CD1c-positive myeloid dendritic cell (primary cell): ENCODE data around the gene SNX33.
"Not testable (repeated sequence)": the region's sequence is repeated elsewhere in the genome, so short reads cannot be mapped to it uniquely, and the experiment has no call there.

ENCODE experiments used
- DNase-seq: peaks from one replicate; pipeline ENCODE4 v3.0.0-alpha.2; 2016; ENCODE audit errors: extremely low spot score

The SNX33 gene

GRCh38 chr15:75699961-75700874 is 52.5 kb downstream of the SNX33 start:
- DNase-seq: peak; percentile 65

DNA sequence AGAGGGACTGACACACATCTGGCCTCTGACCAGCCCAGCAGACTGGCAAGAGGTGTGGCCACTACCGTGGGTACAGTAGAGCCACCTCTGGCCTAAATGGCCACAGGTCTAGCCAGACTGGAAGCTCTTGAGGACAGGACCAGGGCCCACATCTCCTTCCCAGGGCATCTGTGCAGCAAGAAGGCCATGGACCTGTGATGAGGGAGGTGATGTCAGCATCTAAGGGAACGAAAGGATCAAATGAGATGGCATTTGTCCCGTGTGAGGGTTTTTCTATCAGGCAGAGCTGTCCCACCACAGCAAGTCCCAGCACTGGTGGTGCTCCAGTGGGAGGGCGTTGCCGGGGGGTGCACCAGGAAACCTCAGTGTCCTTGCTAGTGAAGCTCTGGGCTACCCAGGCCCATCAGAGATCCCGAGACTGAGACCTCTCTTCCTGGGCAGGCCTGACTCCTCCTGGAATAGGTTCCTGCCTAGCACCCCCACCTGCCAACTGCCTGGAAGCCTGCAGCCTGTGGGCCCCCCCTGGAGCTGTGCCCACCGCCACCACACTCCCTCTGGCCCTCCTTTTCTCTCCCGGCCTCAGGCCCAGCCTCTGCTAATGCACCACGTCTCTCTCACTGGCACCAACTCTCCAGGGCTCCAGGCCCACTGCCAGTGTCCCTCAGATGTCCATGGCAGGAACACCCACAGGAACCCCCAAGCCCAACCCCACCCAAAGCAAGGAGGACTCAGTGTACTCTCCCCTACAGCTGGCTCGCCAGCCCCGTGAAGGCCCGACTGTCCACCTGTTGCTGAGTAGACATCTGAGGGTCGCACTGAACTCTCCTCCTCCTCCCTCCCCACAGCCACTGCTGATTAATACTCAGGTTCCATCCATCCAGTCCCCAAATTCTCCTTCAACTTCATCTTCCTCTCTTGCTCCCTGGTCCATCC is 53.6 kb downstream of the SNX33 start:
- not testable (repeated sequence) for DNase-seq

- DNase-seq: no peak
Observed at GRCh38 chr15:75702436-75702835, 54.7 kb downstream of the SNX33 start.

- DNase-seq: not testable (repeated sequence)
Observed at GRCh38 chr15:75703440-75704262, 55.9 kb downstream of the SNX33 start.

DNA sequence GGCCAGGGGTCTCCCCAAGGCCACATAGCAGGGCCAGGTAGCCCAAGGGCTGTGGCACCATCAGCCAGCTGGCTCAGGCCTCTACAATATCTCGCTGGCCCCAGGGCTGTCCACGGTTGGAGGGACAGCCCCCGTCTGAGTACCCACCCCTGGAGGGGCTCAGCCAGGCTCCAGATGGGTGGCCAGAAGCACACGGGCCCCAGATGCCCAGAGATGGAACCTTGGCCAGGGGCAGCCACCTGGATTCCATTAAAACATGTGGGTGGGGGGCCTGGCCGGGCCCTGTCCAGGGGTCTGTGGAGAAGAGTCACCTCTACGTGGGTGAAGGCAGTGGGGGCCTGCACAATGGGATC is 56.5 kb downstream of the SNX33 start:
- DNase-seq: no peak

DNA sequence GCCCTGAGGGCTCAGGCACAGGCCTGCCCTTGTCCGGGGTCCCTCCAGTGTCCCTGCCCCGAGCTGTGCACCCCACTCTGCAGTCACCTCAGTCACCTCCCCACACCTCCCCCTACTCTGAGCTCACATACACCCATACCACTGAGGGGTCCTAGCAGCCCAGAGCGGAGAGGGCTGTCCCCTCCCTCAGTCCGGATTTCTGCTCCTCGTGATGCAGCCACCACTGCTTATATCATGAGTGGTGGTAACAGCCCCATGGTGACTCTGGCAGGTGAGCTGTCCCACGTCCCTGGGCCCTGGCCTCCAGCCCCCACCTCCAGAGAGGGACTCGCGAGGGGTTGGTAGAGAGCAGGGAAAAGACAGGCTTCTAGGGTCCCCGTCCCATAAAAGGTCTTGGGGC is 56.9 kb downstream of the SNX33 start:
- DNase-seq: no peak

DNA sequence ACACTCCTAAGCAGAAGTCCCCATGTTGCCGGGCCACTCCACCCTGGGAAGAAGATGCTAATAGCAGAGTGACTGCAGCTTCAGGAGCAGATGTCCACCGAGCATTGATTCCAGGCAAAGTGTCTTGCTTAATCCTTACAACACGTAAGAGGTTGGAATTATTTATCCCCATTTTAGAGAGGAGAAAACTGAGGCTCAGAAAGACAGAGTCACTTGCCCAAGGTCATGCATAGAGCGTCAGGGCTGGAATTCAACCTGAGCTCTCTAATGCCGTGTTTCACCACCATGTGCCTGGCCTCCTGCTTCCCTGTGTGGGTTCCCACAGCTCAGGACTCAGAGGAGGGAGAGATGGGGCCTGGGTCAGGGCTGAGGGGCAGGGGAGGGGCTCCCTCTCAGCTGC is 57.7 kb downstream of the SNX33 start:
- not testable (repeated sequence) for DNase-seq

DNA sequence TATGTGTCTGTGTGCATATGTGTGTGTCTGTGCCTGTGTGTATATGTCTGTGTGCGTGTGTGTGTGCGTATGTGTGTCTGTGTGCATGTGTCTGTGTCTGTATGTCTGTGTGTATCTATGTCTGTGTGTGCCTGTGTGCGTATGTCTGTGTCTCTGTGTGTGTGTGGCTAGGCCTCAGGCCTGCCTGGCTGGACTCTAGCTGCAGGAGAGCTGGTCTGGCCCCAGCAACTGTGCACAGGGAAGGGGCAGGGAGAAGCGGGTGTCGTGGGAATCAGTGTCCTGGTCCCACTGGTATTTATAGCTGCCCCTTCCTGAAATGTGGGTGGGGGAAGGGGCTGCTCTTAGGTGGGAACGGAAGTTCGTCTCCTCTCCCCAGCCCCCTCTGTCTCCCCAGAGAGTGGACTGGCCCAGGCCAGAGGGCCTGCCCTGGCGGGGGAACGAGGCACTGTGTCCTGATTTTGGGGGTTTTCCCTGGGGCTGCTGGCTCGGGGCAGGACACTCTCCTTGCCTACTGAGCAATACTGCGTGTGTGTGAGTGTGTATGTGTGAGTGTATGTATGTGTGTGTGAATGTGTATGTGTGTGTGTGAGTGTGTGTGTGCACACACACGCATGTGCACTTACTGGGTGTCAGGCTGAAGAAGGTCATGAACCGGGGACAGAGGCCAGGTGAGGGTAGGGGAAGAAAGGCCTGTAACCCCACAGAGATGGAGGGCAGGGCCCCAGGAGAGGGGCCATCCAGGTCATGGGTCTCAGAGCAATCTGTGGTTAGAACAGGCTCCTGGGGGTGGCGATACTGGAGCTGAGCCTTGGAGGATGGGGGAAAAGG is 58.4 kb downstream of the SNX33 start:
- no peak for DNase-seq

DNA sequence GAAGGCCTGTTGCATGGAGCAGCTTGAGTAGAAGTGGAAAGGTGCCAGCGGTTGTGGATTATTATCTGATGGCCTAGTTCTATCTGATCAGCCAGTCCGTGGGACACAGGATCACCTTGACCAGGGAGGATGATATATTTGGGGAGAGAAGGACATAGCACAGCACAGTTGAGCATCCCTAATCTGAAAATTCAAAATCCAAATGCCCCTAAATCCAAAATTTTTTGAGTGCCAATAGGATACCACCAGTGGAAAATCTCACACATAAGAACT is 58.9 kb downstream of the SNX33 start:
- no peak for DNase-seq

DNA sequence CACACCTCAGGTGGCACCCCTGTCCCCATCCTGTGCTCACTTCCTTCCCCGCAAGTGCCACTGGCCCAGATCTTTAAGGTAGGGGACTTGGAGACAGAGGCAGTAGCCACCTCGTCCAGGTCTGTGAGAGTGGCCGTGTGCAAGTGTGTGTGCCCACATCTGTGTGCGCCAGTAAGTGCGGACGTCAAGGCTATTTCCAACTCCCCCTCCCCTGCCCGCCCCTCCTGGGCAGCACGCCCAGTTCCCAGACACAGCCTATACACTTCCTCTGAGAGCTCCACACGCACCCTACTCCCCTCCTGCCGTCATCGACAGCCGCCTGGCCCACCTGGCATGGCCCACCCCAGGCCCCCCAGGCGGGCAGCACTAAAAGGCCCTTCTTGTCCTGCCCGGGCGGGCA is 61.7 kb downstream of the SNX33 start:
- DNase-seq: not testable (repeated sequence)

- DNase-seq: not testable (repeated sequence)
Observed at GRCh38 chr15:75710874-75711273, 63.2 kb downstream of the SNX33 start.

GRCh38 chr15:75711495-75711894 is 63.8 kb downstream of the SNX33 start:
- DNase-seq: not testable (repeated sequence)
